GM12873 (cell line): ENCODE data around the gene DPPA4.

Experiments used
- TF ChIP-seq, protein P1 (sequence below): IDR thresholded peaks from 2 replicates; pipeline ENCODE4 v1.5.1; 2012; ENCODE audit warnings: low read depth, mild to moderate bottlenecking, moderate library complexity, low read length, control low read depth; ENCODE audit not compliant: insufficient read depth; ENCODE audit errors: missing control alignments

DPPA4 gene, protein sequence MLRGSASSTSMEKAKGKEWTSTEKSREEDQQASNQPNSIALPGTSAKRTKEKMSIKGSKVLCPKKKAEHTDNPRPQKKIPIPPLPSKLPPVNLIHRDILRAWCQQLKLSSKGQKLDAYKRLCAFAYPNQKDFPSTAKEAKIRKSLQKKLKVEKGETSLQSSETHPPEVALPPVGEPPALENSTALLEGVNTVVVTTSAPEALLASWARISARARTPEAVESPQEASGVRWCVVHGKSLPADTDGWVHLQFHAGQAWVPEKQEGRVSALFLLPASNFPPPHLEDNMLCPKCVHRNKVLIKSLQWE

DNA sequence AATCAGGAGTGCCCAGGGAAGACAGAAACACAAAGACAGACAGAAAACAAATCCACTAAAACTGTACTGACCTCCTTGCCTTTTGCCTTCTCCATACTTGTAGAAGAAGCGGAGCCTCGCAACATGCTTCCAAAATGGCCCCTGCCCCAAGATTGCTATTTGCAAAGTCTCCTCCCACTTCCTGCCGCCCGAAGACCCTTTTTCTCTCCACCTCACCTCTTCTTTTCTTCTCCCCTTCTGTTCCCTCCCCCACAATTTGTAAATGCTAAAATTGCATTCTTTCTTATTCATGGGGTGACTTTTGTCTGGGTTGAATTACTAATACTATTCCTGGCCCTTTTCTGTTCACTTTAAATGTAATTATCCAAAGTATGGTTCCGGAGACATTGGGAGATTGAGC is at the start of gene DPPA4:
DPPA4 (minus strand) TSS at position 154 of the 400 bp plus-strand sequence; CDS start at position 125, 29 bp downstream.
- TF ChIP-seq, protein P1, sequence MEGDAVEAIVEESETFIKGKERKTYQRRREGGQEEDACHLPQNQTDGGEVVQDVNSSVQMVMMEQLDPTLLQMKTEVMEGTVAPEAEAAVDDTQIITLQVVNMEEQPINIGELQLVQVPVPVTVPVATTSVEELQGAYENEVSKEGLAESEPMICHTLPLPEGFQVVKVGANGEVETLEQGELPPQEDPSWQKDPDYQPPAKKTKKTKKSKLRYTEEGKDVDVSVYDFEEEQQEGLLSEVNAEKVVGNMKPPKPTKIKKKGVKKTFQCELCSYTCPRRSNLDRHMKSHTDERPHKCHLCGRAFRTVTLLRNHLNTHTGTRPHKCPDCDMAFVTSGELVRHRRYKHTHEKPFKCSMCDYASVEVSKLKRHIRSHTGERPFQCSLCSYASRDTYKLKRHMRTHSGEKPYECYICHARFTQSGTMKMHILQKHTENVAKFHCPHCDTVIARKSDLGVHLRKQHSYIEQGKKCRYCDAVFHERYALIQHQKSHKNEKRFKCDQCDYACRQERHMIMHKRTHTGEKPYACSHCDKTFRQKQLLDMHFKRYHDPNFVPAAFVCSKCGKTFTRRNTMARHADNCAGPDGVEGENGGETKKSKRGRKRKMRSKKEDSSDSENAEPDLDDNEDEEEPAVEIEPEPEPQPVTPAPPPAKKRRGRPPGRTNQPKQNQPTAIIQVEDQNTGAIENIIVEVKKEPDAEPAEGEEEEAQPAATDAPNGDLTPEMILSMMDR = no peak

DNA sequence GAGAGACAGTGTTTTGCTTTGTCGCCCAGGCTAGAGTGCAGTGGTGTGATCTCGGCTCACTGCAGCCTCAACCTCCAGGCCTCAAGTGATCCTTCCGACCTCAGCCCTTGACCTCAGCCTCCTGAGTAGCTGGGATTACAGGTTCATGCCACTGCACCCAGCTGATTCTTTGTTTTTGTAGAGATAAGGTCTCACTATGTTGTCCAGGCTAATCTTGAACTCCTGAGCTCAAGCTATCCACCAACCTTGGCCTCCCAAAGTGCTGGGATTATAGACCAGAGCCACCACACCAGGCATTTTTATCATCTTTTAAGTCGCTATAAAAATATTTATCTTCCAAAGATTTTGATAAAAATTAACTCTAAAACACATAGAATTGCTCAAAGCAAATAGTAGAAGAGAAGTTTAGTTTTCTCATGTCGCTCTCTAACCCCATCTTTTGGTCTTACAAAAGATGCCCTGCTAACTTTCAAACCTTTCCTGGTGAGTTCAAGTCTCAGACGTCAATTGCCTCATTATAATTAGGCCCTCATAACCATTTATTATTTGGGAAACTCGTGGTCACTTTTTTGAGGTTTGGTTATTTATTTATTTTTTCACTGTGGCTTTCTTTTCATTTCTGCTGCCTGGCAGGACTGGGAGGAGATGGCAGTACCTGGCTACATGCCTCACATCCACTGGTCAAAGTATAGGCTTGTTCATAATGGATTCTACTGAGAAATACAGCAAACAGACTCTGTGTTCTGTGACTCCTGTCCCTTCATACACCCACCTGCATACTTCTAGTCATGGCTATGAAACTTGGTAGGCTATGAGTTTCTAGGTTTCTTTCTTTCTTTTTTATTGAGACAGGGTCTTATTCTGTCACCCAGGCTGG is 48.3 kb upstream of the DPPA4 start:
- TF ChIP-seq, protein P1 = no peak

DNA sequence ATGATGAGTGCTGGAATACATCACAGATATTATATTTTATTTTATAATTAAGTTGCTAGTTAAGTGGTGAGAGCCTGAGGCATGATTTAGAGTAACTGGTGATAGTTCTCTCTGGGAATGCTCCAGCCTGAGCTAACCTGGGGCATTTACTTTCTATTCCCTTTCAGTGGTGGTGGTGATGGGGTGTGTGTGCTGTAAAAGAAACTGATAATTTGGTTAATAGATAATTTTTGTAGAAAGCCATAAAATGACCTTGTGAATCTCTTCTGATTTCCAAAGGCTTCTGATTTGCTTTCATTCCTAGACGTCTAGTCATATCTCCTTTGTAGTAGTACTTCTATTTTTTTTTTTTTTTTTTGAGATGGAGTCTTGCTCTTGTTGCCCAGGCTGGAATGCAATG is 46.8 kb upstream of the DPPA4 start:
- TF ChIP-seq, protein P1 = no peak

DNA sequence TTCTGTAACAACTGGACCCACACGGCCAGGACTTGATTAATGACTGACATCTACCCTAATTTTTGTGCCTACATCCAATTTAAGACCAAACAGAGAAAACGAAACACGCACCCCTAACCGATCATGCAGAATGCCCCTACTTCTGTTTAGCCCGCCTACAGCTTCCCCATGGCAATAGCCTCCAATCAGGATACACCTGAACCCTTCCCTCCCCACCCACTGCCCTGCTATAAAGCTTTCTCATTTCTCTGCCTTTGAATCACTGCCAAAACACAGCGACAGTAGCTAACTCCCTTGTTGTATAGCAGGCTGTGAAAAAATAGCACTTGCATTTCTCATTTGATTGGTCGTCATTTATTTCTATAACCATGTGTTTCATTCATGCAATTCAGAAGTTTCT is 45.2 kb upstream of the DPPA4 start:
- TF ChIP-seq, protein P1 = no peak

DNA sequence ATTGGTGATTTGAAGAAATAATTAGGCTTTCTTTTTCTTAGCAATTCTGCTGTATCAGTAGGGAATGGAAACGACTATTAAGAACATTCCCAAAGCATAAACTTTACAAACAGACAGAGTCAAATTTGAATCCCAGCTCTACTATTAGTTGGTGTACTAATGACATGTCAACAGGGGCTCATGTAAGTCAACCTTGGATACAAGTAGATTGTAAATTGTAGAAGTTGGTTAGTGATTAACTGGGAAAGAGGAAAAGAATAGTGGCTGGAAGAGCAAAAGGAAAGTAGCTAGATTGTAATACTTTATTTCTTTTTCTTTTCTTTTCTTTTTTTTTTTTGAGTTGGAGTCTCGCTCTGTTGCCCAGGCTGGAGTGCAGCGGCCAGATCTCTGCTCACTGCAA is 38.6 kb upstream of the DPPA4 start:
- TF ChIP-seq, protein P1 = no peak

DNA sequence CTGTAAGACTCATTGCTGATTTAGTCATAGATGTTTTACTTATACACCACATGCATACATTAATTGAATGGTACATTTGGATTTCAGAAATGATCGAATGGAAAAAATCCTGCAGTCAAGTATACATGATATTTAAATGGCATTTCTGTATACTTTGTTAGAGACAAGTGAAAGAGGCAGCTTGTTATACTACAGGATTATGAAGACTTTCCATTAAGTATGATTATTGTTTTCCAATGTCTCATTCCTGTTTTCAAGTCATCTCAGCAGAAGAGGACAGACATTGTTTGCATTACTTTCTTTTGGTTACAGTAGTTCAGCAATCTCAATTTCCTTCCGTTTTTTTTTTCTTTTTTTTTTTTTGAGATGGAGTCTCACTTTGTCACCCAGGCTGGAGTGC is 36.6 kb upstream of the DPPA4 start:
- TF ChIP-seq, protein P1 = no peak

DNA sequence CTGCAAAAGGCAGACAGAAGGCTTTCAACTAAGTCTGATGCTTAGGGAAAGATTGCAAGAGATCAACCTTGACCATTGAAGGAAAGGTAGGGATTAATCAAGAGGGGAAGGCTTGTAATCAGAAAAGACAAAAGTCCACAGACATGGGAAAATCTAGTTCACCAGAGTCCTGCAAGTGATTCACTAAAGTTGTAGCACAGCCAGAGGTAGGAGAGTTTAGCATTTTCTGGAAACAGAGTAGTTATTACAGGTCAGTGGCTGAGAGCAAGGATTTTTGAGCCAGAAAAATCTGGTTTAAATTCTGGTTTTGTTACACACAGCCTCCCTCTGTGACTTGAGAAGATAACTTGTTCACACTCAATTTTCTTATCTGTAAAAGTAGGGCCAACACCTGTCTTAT is 35.3 kb upstream of the DPPA4 start:
- TF ChIP-seq, protein P1 = no peak
